GM19099 (cell line): ENCODE measurements around the gene C3orf18.

Experiments
- POLR2A ChIP-seq: IDR thresholded peaks from 3 replicates; pipeline ENCODE4 v1.6.1; 2011; ENCODE audit warnings: low read depth; ENCODE audit not compliant: insufficient read length; ENCODE audit errors: extremely low read depth

Gene C3orf18

GRCh38 chr3:50591196-50591741 is 23.7 kb upstream of the C3orf18 start:
- no peak for TF ChIP-seq POLR2A

- TF ChIP-seq POLR2A: no peak
Measured at GRCh38 chr3:50588759-50589433, 21.3 kb upstream of the C3orf18 start.

- no peak for TF ChIP-seq POLR2A
Measured at GRCh38 chr3:50587806-50588758, 20.5 kb upstream of the C3orf18 start.

- TF ChIP-seq POLR2A: no peak
Measured at GRCh38 chr3:50587373-50587772, 19.8 kb upstream of the C3orf18 start.

GRCh38 chr3:50586763-50587070 is 19.2 kb upstream of the C3orf18 start:
- TF ChIP-seq POLR2A: no peak

- TF ChIP-seq POLR2A: no peak
Measured at GRCh38 chr3:50585919-50586762, 18.6 kb upstream of the C3orf18 start.

- no peak for TF ChIP-seq POLR2A
Measured at GRCh38 chr3:50584391-50584790, 16.8 kb upstream of the C3orf18 start.

- no peak for TF ChIP-seq POLR2A
Measured at GRCh38 chr3:50583897-50584296, 16.4 kb upstream of the C3orf18 start.

- TF ChIP-seq POLR2A: no peak
Measured at GRCh38 chr3:50582083-50582482, 14.5 kb upstream of the C3orf18 start.

- no peak for TF ChIP-seq POLR2A
Measured at GRCh38 chr3:50581459-50581842, 13.9 kb upstream of the C3orf18 start.

- TF ChIP-seq POLR2A: no peak
Measured at GRCh38 chr3:50580683-50581458, 13.3 kb upstream of the C3orf18 start.

- no peak for TF ChIP-seq POLR2A
Measured at GRCh38 chr3:50577348-50577747, 9.8 kb upstream of the C3orf18 start.

- no peak for TF ChIP-seq POLR2A
Measured at GRCh38 chr3:50575372-50575771, 7.8 kb upstream of the C3orf18 start.

- TF ChIP-seq POLR2A: no peak
Measured at GRCh38 chr3:50574444-50574831, 6.9 kb upstream of the C3orf18 start.
